DND-41 (cell line): ENCODE data around the gene TMTC2.

Experiments used
- ATAC-seq: fragments of 200-7000 bp; cut with Tn5 transposase; 3 replicates; pipeline ENCODE4 v1.9.1; 2021; ENCODE audit warnings: low read depth; ENCODE audit not compliant: insufficient read depth
- DNase-seq: peaks from one replicate; pipeline ENCODE4 v3.0.0-alpha.2; 2020
- H2AFZ ChIP-seq: 2 replicates; pipeline ENCODE4 v1.6.0; 2012; ENCODE audit warnings: low read depth, low read length
- H3K27ac ChIP-seq: 2 replicates; pipeline ENCODE4 v1.5.1; 2012; ENCODE audit warnings: low read length, inconsistent platforms
- H3K27me3 ChIP-seq: fragments of 200-600 bp; sonication (generic); 2 replicates; pipeline ENCODE4 v1.6.0; 2012; ENCODE audit warnings: low read length, mild to moderate bottlenecking, inconsistent platforms; ENCODE audit not compliant: insufficient read depth, poor library complexity
- H3K36me3 ChIP-seq: 2 replicates; pipeline ENCODE4 v1.5.1; 2012; ENCODE audit warnings: low read length, inconsistent platforms; ENCODE audit not compliant: insufficient read depth
- H3K4me1 ChIP-seq: 2 replicates; pipeline ENCODE4 v1.5.1; 2012; ENCODE audit warnings: mild to moderate bottlenecking, low read length; ENCODE audit not compliant: insufficient read depth
- H3K4me2 ChIP-seq: 2 replicates; pipeline ENCODE4 v1.6.0; 2012; ENCODE audit warnings: mild to moderate bottlenecking, moderate library complexity, low read length, inconsistent platforms; ENCODE audit not compliant: insufficient read depth
- H3K4me3 ChIP-seq, 2 experiments: fragments of 200-600 bp in 1 of 2; shearing (Covaris generic) in 1 of 2; 2 replicates each; pipeline ENCODE4 v1.5.1; 2012 to 2016; ENCODE audit warnings: inconsistent platforms in 2 of 2, low read length in 2 of 2, mild to moderate bottlenecking in 2 of 2, low read depth in 1 of 2, moderate library complexity in 1 of 2
- H3K79me2 ChIP-seq: 2 replicates; pipeline ENCODE4 v1.6.0; 2012; ENCODE audit warnings: low read length, inconsistent platforms; ENCODE audit not compliant: insufficient read depth
- H3K9ac ChIP-seq: 2 replicates; pipeline ENCODE4 v1.6.0; 2012; ENCODE audit warnings: low read depth, mild to moderate bottlenecking, inconsistent platforms, low read length, moderate library complexity
- H3K9me3 ChIP-seq: 2 replicates; pipeline ENCODE4 v1.5.1; 2012; ENCODE audit warnings: low read length, moderate library complexity, mild to moderate bottlenecking, inconsistent platforms; ENCODE audit not compliant: insufficient read depth, severe bottlenecking
- H4K20me1 ChIP-seq: 2 replicates; pipeline ENCODE4 v1.6.0; 2012; ENCODE audit warnings: low read length; ENCODE audit not compliant: insufficient read depth
- CTCF ChIP-seq: IDR thresholded peaks from 2 replicates; pipeline ENCODE4 v1.5.1; 2012; ENCODE audit warnings: borderline replicate concordance, low read length, moderate library complexity, mild to moderate bottlenecking; ENCODE audit not compliant: poor library complexity, severe bottlenecking; ENCODE audit errors: extremely low read depth
- EZH2 ChIP-seq: IDR thresholded peaks from 3 replicates; pipeline ENCODE4 v1.6.1; 2012; ENCODE audit warnings: borderline replicate concordance, low read depth, mild to moderate bottlenecking, moderate library complexity, low read length, inconsistent platforms; ENCODE audit not compliant: severe bottlenecking

TMTC2 gene

GRCh38 chr12:83128540-83128939 lies 441.8 kb downstream of the TMTC2 start:
- no peaks in the 10 kb centered on the region for H3K27me3 ChIP-seq
- no peak overlapping the region for H3K9ac ChIP-seq
- H3K4me2 ChIP-seq, result no peak overlapping the region
- no peaks in the 10 kb centered on the region for H3K36me3 ChIP-seq
- TF ChIP-seq CTCF (no peak), EZH2 (no peak)
- H3K4me3 ChIP-seq, result no peak overlapping the region
- H3K4me1 ChIP-seq, result no peaks in the 10 kb centered on the region
- no peaks in the 10 kb centered on the region for H3K79me2 ChIP-seq
- H4K20me1 ChIP-seq, result no peaks in the 10 kb centered on the region
- no peaks in the 10 kb centered on the region for H3K9me3 ChIP-seq
- DNase-seq (no peak), ATAC-seq (no peak)
- H2AFZ ChIP-seq, result no peak overlapping the region
- no peak overlapping the region for H3K27ac ChIP-seq

GRCh38 chr12:83130178-83130577 lies 443.5 kb downstream of the TMTC2 start:
- H3K9ac ChIP-seq, result no peak overlapping the region
- no peaks in the 10 kb centered on the region for H3K36me3 ChIP-seq
- H2AFZ ChIP-seq, result no peak overlapping the region
- no peaks in the 10 kb centered on the region for H3K9me3 ChIP-seq
- ATAC-seq (no peak), DNase-seq (no peak)
- no peak overlapping the region for H3K27ac ChIP-seq
- no peaks in the 10 kb centered on the region for H3K79me2 ChIP-seq
- H3K4me2 ChIP-seq, result no peak overlapping the region
- H3K4me3 ChIP-seq, result no peak overlapping the region
- H3K27me3 ChIP-seq, result no peaks in the 10 kb centered on the region
- TF ChIP-seq EZH2 (no peak), CTCF (no peak)
- no peaks in the 10 kb centered on the region for H4K20me1 ChIP-seq
- no peaks in the 10 kb centered on the region for H3K4me1 ChIP-seq

- Histone ChIP-seq H3K4me2 (no peak overlapping the region), H3K4me1 (no peaks in the 10 kb centered on the region), H3K9me3 (no peaks in the 10 kb centered on the region), H3K27ac (no peak overlapping the region), H3K9ac (no peak overlapping the region), H3K4me3 (no peak overlapping the region), H4K20me1 (no peaks in the 10 kb centered on the region), H3K27me3 (no peaks in the 10 kb centered on the region), H3K36me3 (no peaks in the 10 kb centered on the region), H2AFZ (no peak overlapping the region), H3K79me2 (no peaks in the 10 kb centered on the region)
- TF ChIP-seq CTCF (no peak), EZH2 (no peak)
- DNase-seq, result no peak
- ATAC-seq, result no peak
These were observed 445.7 kb downstream of the TMTC2 start for GRCh38 chr12:83132360-83132759.

- no peaks in the 10 kb centered on the region for H4K20me1 ChIP-seq
- no peaks in the 10 kb centered on the region for H3K27me3 ChIP-seq
- no peaks in the 10 kb centered on the region for H3K36me3 ChIP-seq
- H3K4me1 ChIP-seq, result no peaks in the 10 kb centered on the region
- ATAC-seq (no peak), DNase-seq (no peak)
- no peak for TF ChIP-seq CTCF
- no peak for TF ChIP-seq EZH2
- no peak overlapping the region for H3K4me2 ChIP-seq
- H2AFZ ChIP-seq, result no peak overlapping the region
- H3K79me2 ChIP-seq, result no peaks in the 10 kb centered on the region
- H3K9me3 ChIP-seq, result peaks cover 3% of the 10 kb centered on the region
- H3K9ac ChIP-seq, result no peak overlapping the region
- H3K4me3 ChIP-seq, result no peak overlapping the region
- no peak overlapping the region for H3K27ac ChIP-seq
These were observed 449.7 kb downstream of the TMTC2 start for GRCh38 chr12:83136411-83136810.
